BJ (cell line): ENCODE data around the gene CDH18. TPM values are rescaled to one million over a fixed set of nuclear protein-coding genes. Genes with fewer than 3 reads are reported as not detected.

Source experiments
- CTCF ChIA-PET: fragments of 350-600 bp; formaldehyde crosslinking; extraction: SDS; loops from one replicate; lab custom pipeline; 2021; ENCODE audit warnings: antibody characterized with exemption, inconsistent platforms; lab: Yijun Ruan, JAX
- POLR2A ChIA-PET: fragments of 300-600 bp; sonication (Branson Sonifier 250); formaldehyde crosslinking; extraction: SDS; loops from one replicate; lab custom pipeline; 2021; ENCODE audit warnings: antibody characterized with exemption; lab: Charles Lee
- DNase-seq: peaks from one replicate; pipeline ENCODE4 v3.0.0-alpha.2; 2011; ENCODE audit warnings: low read depth
- H3K27me3 ChIP-seq: 2 replicates; pipeline ENCODE4 v1.6.0; 2011; ENCODE audit warnings: low read length; ENCODE audit not compliant: control insufficient read depth, insufficient read depth
- H3K36me3 ChIP-seq: 2 replicates; pipeline ENCODE4 v1.5.1; 2011; ENCODE audit warnings: low read length; ENCODE audit not compliant: control insufficient read depth, insufficient read depth
- H3K4me3 ChIP-seq: 2 replicates; pipeline ENCODE4 v1.5.1; 2011; ENCODE audit warnings: low read depth, mild to moderate bottlenecking, control low read depth, low read length
- polyA plus RNA-seq: library from polyadenylated mRNA; depleted of rRNA; stranded (reverse); fragments of >200 nt; gene quantifications from 2 replicates; pipeline ENCODE4 v1.2.3, GENCODE V29; 2011
- TF ChIP-seq, protein P1 (sequence below): IDR thresholded peaks from 2 replicates; pipeline ENCODE4 v1.5.1; 2011; ENCODE audit warnings: low read depth, mild to moderate bottlenecking, control low read depth, inconsistent platforms, low read length, moderate library complexity; ENCODE audit not compliant: insufficient read depth

Gene CDH18
- polyA plus RNA-seq, 1 experiment: 0.31 TPM

DNA sequence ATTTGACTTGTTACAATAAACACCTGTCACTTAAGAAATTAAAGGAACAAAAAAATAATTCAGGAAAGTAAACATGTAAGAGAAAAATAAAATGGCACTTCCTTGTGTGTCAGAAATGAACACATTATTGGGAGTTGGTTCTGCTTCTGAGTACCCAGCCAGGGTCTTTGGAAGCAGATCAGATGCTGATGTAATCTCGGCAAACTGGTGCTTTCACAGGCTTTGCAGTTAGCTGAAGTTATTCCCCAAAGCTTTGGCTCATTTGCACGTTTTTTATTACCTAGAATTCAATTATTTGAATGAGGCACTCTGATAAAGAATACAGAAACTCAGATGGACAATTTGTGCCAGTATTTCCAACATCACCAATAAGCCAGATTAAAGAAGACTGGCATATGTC lies 10.9 kb downstream of the CDH18 start:
- TF ChIP-seq, protein P1, sequence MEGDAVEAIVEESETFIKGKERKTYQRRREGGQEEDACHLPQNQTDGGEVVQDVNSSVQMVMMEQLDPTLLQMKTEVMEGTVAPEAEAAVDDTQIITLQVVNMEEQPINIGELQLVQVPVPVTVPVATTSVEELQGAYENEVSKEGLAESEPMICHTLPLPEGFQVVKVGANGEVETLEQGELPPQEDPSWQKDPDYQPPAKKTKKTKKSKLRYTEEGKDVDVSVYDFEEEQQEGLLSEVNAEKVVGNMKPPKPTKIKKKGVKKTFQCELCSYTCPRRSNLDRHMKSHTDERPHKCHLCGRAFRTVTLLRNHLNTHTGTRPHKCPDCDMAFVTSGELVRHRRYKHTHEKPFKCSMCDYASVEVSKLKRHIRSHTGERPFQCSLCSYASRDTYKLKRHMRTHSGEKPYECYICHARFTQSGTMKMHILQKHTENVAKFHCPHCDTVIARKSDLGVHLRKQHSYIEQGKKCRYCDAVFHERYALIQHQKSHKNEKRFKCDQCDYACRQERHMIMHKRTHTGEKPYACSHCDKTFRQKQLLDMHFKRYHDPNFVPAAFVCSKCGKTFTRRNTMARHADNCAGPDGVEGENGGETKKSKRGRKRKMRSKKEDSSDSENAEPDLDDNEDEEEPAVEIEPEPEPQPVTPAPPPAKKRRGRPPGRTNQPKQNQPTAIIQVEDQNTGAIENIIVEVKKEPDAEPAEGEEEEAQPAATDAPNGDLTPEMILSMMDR: no peak
- H3K27me3 ChIP-seq: no peaks in the 10 kb centered on the region
- DNase-seq: no peak
- ChIA-PET POLR2A (no interaction called here), CTCF (no interaction called here)
- H3K4me3 ChIP-seq: no peak overlapping the region
- no peaks in the 10 kb centered on the region for H3K36me3 ChIP-seq

DNA sequence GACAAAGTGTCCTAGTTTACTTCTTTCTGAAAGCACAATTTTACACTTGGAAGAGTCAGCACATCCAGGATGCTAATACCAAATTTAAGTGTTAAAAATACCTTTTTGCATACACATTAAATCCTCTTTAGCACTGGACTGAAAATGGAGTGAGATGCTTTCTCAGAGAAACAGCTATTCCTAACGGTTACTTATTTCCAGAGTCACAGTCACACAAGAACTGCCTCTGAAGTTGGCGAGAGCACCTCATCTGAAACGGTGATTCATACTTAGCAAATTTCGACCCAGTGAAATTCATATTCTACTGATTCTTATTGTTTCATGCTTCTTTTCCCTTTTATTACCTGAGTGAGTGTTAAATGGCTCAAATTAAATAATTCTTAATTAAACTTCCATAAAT lies 12.2 kb downstream of the CDH18 start:
- H3K36me3 ChIP-seq: no peaks in the 10 kb centered on the region
- no peak for DNase-seq
- CTCF ChIA-PET: no interaction called here
- H3K27me3 ChIP-seq: no peaks in the 10 kb centered on the region
- POLR2A ChIA-PET: no interaction called here
- H3K4me3 ChIP-seq: no peak overlapping the region
- TF ChIP-seq, protein P1: no peak

DNA sequence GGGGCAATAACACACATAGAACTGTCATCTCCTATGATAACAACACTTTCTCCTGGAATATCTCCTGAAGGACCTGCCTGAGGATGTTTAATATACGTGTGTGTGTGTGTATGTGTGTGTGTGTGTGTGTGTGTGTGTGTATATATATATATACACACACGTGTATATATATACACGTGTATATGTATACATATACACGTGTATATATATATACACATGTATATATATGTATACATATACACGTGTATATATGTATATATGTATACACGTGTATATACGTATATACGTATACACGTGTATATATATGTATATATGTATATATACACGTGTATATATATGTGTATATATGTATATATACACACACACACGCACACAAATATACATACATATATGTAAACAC lies 27.5 kb downstream of the CDH18 start:
- H3K36me3 ChIP-seq: no peaks in the 10 kb centered on the region
- ChIA-PET CTCF (no interaction called here), POLR2A (no interaction called here)
- no peak overlapping the region for H3K4me3 ChIP-seq
- no peaks in the 10 kb centered on the region for H3K27me3 ChIP-seq
- DNase-seq: no peak
- TF ChIP-seq, protein P1: no peak

DNA sequence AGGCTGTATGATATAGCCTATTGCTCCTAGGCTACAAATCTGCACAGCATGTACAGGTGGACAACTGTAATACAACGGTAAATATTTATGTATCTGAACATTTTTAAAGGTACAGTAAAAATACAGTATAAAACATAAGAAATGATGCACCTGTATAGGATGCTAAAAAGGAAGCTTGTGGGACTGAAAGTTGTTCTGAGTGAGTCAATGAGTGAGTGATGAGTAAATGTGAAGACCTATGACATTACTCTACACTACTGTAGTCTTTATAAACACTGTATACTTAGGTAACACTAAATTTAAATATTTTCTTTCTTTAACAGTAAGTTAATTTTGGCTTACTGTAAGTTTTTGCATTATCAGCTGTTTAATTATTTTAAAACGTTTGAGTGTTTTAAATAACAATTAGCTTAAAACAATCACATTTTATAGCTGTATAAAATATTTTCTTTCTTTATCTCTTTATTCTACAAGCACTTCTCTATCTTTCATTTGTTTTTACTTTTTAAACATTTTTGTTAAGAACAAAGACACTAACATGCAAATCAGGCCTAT lies 28.1 kb downstream of the CDH18 start:
- TF ChIP-seq, protein P1: no peak
- Histone ChIP-seq H3K36me3 (no peaks in the 10 kb centered on the region), H3K27me3 (no peaks in the 10 kb centered on the region), H3K4me3 (no peak overlapping the region)
- DNase-seq: no peak
- ChIA-PET POLR2A (no interaction called here), CTCF (no interaction called here)

DNA sequence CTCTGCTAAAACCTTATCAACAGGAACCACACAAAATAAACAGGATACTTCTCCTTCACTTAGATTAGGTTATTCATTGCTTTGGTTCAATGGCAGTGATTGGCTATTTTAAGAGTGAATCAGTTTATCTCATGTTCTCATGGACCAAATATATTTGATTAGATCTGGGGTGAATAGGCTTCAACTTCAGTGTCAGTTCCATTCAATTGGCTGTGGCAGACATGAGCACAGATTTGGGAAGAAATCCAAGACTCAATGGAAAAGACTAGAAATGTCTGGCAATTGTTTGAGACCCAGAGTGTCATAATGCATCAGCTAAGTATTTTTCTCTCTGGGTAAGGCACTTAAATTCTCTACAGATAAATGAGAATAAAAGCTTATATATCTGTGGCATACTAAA lies 37.1 kb downstream of the CDH18 start:
- CTCF ChIA-PET: no interaction called here
- DNase-seq: no peak

More for the DNA sequence above, 37.1 kb downstream of the CDH18 start:
- Histone ChIP-seq H3K36me3 (no peaks in the 10 kb centered on the region), H3K4me3 (no peak overlapping the region), H3K27me3 (no peaks in the 10 kb centered on the region)
- TF ChIP-seq, protein P1: no peak
- POLR2A ChIA-PET: no interaction called here
